Uterus (tissue), 2 donors: ENCODE measurements around the gene KIAA1755.

Source experiments
- CTCF ChIP-seq, 4 experiments: fragments of 200-600 bp in 2 of 4; fragments of 450-650 bp in 2 of 4; sonication (generic) in 2 of 4; IDR thresholded peaks; one replicate each; pipeline ENCODE4 v1.5.1; 2016 to 2019; ENCODE audit warnings: antibody characterized with exemption in 4 of 4, mild to moderate bottlenecking in 2 of 4, moderate library complexity in 1 of 4
- POLR2A ChIP-seq, 2 donors: fragments of 450-650 bp; IDR thresholded peaks; one replicate each; pipeline ENCODE4 v1.6.1; 2016; ENCODE audit warnings: antibody characterized with exemption in 2 of 2, mild to moderate bottlenecking in 1 of 2, moderate library complexity in 1 of 2

- no peak for TF ChIP-seq CTCF (IDR thresholded peaks at IDR 0.05)
- TF ChIP-seq POLR2A (IDR thresholded peaks at IDR 0.05): no peak
Observed at GRCh38 chr20:38164624-38165088, 95.9 kb downstream of the KIAA1755 start.
